T-helper 1 cell treated with Interleukin-12 subunit alpha and Interleukin-12 subunit beta and Interleukin-4 antibody, amounts not matched to agents 30 μg/mL and 1 μg/mL, for 36 hours (primary cell): ENCODE measurements around the gene AGMAT.

Experiments used
- H3K27ac Mint-ChIP-seq: one replicate; pipeline ENCODE4 v1.8.0; 2021; ENCODE audit warnings: mild to moderate bottlenecking, mixed read lengths
- H3K27me3 Mint-ChIP-seq: one replicate; pipeline ENCODE4 v1.8.0; 2021; ENCODE audit warnings: low read depth, mixed read lengths
- H3K36me3 Mint-ChIP-seq: one replicate; pipeline ENCODE4 v1.8.0; 2021; ENCODE audit warnings: low read depth, mixed read lengths
- H3K4me1 Mint-ChIP-seq: one replicate; pipeline ENCODE4 v1.8.0; 2021; ENCODE audit warnings: low read depth, mixed read lengths
- H3K4me3 Mint-ChIP-seq: one replicate; pipeline ENCODE4 v1.8.0; 2021; ENCODE audit warnings: mild to moderate bottlenecking, moderate library complexity, mixed read lengths
- H3K9me3 Mint-ChIP-seq: one replicate; pipeline ENCODE4 v1.8.0; 2021; ENCODE audit warnings: mixed read lengths

Gene AGMAT

GRCh38 chr1:15557008-15557407, 27.8 kb downstream of the AGMAT start:
- no peaks in the 10 kb centered on the region for H3K27me3 Mint-ChIP-seq
- H3K27ac Mint-ChIP-seq, result no peak overlapping the region
- H3K4me3 Mint-ChIP-seq, result no peak overlapping the region
- no peaks in the 10 kb centered on the region for H3K4me1 Mint-ChIP-seq
- H3K36me3 Mint-ChIP-seq, result peaks cover 13% of the 10 kb centered on the region
- H3K9me3 Mint-ChIP-seq, result no peaks in the 10 kb centered on the region

GRCh38 chr1:15550573-15550972, 34.3 kb downstream of the AGMAT start:
- Mint-ChIP-seq H3K4me1 (no peaks in the 10 kb centered on the region), H3K27me3 (no peaks in the 10 kb centered on the region), H3K4me3 (no peak overlapping the region), H3K36me3 (peaks cover 19% of the 10 kb centered on the region), H3K27ac (peak overlapping the region; percentile 5), H3K9me3 (no peaks in the 10 kb centered on the region)

- no peak overlapping the region for H3K27ac Mint-ChIP-seq
- peaks cover 23% of the 10 kb centered on the region for H3K36me3 Mint-ChIP-seq
- no peaks in the 10 kb centered on the region for H3K4me1 Mint-ChIP-seq
- H3K27me3 Mint-ChIP-seq, result no peaks in the 10 kb centered on the region
- no peak overlapping the region for H3K4me3 Mint-ChIP-seq
- H3K9me3 Mint-ChIP-seq, result no peaks in the 10 kb centered on the region
Measured at GRCh38 chr1:15546641-15547040, 38.2 kb downstream of the AGMAT start.

GRCh38 chr1:15543589-15544568, 41.0 kb downstream of the AGMAT start:
- peaks cover 30% of the 10 kb centered on the region for H3K36me3 Mint-ChIP-seq
- no peaks in the 10 kb centered on the region for H3K27me3 Mint-ChIP-seq
- H3K4me1 Mint-ChIP-seq, result no peaks in the 10 kb centered on the region
- no peak overlapping the region for H3K4me3 Mint-ChIP-seq
- H3K27ac Mint-ChIP-seq, result no peak overlapping the region
- no peaks in the 10 kb centered on the region for H3K9me3 Mint-ChIP-seq

- Mint-ChIP-seq H3K27me3 (no peaks in the 10 kb centered on the region), H3K4me3 (no peak overlapping the region), H3K9me3 (no peaks in the 10 kb centered on the region), H3K4me1 (no peaks in the 10 kb centered on the region), H3K27ac (no peak overlapping the region), H3K36me3 (peaks cover 32% of the 10 kb centered on the region)
Measured at GRCh38 chr1:15543251-15543588, 41.6 kb downstream of the AGMAT start.

- H3K4me3 Mint-ChIP-seq, result no peak overlapping the region
- no peaks in the 10 kb centered on the region for H3K27me3 Mint-ChIP-seq
- no peaks in the 10 kb centered on the region for H3K9me3 Mint-ChIP-seq
- no peaks in the 10 kb centered on the region for H3K4me1 Mint-ChIP-seq
- peaks cover 27% of the 10 kb centered on the region for H3K36me3 Mint-ChIP-seq
- H3K27ac Mint-ChIP-seq, result no peak overlapping the region
Measured at GRCh38 chr1:15542388-15543250, 42.2 kb downstream of the AGMAT start.

GRCh38 chr1:15541231-15541792, 43.5 kb downstream of the AGMAT start:
- Mint-ChIP-seq H3K27ac (no peak overlapping the region), H3K27me3 (no peaks in the 10 kb centered on the region), H3K36me3 (peaks cover 29% of the 10 kb centered on the region), H3K4me3 (no peak overlapping the region), H3K4me1 (no peaks in the 10 kb centered on the region), H3K9me3 (no peaks in the 10 kb centered on the region)

- H3K36me3 Mint-ChIP-seq, result peaks cover 28% of the 10 kb centered on the region
- no peaks in the 10 kb centered on the region for H3K4me1 Mint-ChIP-seq
- no peak overlapping the region for H3K27ac Mint-ChIP-seq
- no peaks in the 10 kb centered on the region for H3K27me3 Mint-ChIP-seq
- no peak overlapping the region for H3K4me3 Mint-ChIP-seq
- H3K9me3 Mint-ChIP-seq, result no peaks in the 10 kb centered on the region
Measured at GRCh38 chr1:15540186-15540585, 44.7 kb downstream of the AGMAT start.

GRCh38 chr1:15538771-15539170, 46.1 kb downstream of the AGMAT start:
- no peaks in the 10 kb centered on the region for H3K4me1 Mint-ChIP-seq
- no peak overlapping the region for H3K27ac Mint-ChIP-seq
- no peaks in the 10 kb centered on the region for H3K9me3 Mint-ChIP-seq
- H3K4me3 Mint-ChIP-seq, result no peak overlapping the region
- no peaks in the 10 kb centered on the region for H3K27me3 Mint-ChIP-seq
- H3K36me3 Mint-ChIP-seq, result peaks cover 28% of the 10 kb centered on the region

GRCh38 chr1:15531682-15532081, 53.2 kb downstream of the AGMAT start:
- Mint-ChIP-seq H3K36me3 (peaks cover 13% of the 10 kb centered on the region), H3K27ac (no peak overlapping the region), H3K27me3 (no peaks in the 10 kb centered on the region), H3K4me1 (peaks cover 20% of the 10 kb centered on the region), H3K4me3 (no peak overlapping the region), H3K9me3 (no peaks in the 10 kb centered on the region)

GRCh38 chr1:15531003-15531402, 53.8 kb downstream of the AGMAT start:
- peaks cover 25% of the 10 kb centered on the region for H3K4me1 Mint-ChIP-seq
- peaks cover 9% of the 10 kb centered on the region for H3K36me3 Mint-ChIP-seq
- H3K27ac Mint-ChIP-seq, result no peak overlapping the region
- no peak overlapping the region for H3K4me3 Mint-ChIP-seq
- no peaks in the 10 kb centered on the region for H3K9me3 Mint-ChIP-seq
- no peaks in the 10 kb centered on the region for H3K27me3 Mint-ChIP-seq

GRCh38 chr1:15526490-15527339, 58.1 kb downstream of the AGMAT start, which contains the start of gene DNAJC16:
DNAJC16 (plus strand) TSS chr1:15526848; CDS start chr1:15529106, 2,258 bp downstream.
- Mint-ChIP-seq H3K4me3 (peak within 1 kb of the TSS; percentile 86), H3K9me3 (no peaks in the 10 kb centered on the region), H3K27me3 (no peaks in the 10 kb centered on the region), H3K4me1 (peaks cover 42% of the 10 kb centered on the region), H3K27ac (peak within 1 kb of the TSS; percentile 100), H3K36me3 (peaks cover 8% of the 10 kb centered on the region)

GRCh38 chr1:15526021-15526489, 58.8 kb downstream of the AGMAT start:
- peak overlapping the region; percentile 100 for H3K27ac Mint-ChIP-seq
- peaks cover 45% of the 10 kb centered on the region for H3K4me1 Mint-ChIP-seq
- H3K9me3 Mint-ChIP-seq, result no peaks in the 10 kb centered on the region

More at GRCh38 chr1:15526021-15526489, 58.8 kb downstream of the AGMAT start:
- H3K4me3 Mint-ChIP-seq, result peak overlapping the region; percentile 86
- peaks cover 10% of the 10 kb centered on the region for H3K36me3 Mint-ChIP-seq
- H3K27me3 Mint-ChIP-seq, result no peaks in the 10 kb centered on the region
